GM12891 (cell line): ENCODE measurements around the gene PRSS57.

Source experiments
- DNase-seq: peaks from one replicate; pipeline ENCODE4 v3.0.0; 2011; ENCODE audit warnings: low spot score; ENCODE audit not compliant: insufficient read length
- FAIRE-seq: peaks from 2 replicates; lab custom pipeline; 2011; peaks lifted over from hg19 to GRCh38; lab: Jason Lieb, UNC
- PAX5 ChIP-seq: IDR thresholded peaks from 2 replicates; pipeline ENCODE4 v1.6.1; 2011; ENCODE audit warnings: low read length, moderate library complexity, mild to moderate bottlenecking; ENCODE audit not compliant: insufficient read depth, severe bottlenecking
- POLR2A ChIP-seq: IDR thresholded peaks from 2 replicates; pipeline ENCODE4 v1.6.1; 2011; ENCODE audit warnings: low read depth, low read length, control low read depth
- POLR2AphosphoS5 ChIP-seq: IDR thresholded peaks from 2 replicates; pipeline ENCODE4 v1.6.1; 2011; ENCODE audit warnings: low read depth, low read length, control low read depth
- POU2F2 ChIP-seq: IDR thresholded peaks from 2 replicates; pipeline ENCODE4 v1.6.1; 2011; ENCODE audit warnings: low read depth, mild to moderate bottlenecking, control low read depth, low read length, moderate library complexity
- SPI1 ChIP-seq: IDR thresholded peaks from 2 replicates; pipeline ENCODE4 v1.6.1; 2011; ENCODE audit warnings: low read depth, low read length, control low read depth
- TAF1 ChIP-seq: IDR thresholded peaks from 2 replicates; pipeline ENCODE4 v1.6.1; 2011; ENCODE audit warnings: low read depth, low read length, control low read depth

Gene PRSS57

DNA sequence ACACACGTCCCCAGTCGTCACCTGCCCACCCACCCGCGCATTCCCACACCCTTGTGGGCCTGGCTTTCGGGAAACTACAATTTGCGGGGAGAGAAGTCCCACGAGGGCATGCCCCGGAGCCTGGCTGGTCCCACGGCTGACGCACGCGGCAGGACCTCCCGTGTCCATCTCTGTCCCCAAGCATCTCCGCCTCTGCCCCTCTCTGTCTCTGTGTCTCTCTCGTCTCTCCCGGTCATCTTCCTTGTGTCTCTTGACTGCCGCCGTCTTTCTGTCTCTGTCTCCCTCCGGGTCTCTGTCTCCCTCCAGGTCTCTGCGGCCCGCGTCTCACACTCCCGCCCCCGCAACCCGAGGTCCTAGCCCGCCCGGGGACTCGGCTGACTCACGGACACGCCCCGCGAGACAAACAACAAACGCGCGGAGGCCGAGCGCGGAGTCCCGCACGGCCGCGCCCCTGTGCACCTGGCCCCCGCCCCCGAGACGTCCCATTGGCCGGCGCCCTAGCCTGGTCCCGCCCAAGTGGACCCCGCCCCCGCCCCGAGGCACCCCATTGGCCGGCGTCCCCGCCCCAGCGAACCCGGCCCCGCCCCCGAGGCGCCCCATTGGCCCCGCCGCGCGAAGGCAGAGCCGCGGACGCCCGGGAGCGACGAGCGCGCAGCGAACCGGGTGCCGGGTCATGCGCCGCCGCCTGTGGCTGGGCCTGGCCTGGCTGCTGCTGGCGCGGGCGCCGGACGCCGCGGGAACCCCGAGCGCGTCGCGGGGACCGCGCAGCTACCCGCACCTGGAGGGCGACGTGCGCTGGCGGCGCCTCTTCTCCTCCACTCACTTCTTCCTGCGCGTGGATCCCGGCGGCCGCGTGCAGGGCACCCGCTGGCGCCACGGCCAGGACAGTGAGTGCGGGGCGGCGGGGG, 55.7 kb downstream of the PRSS57 start, which contains the start of gene FGF22:
Gene FGF22 (plus strand): TSS at position 627 of the 908 bp plus-strand sequence. CDS start 47 bp downstream, at position 674.
- TF ChIP-seq PAX5 = no peak
- no peak for TF ChIP-seq SPI1
- TF ChIP-seq POLR2AphosphoS5 = no peak
- TF ChIP-seq POLR2A = no peak
- no peak for TF ChIP-seq POU2F2
- peak; percentile 98 for DNase-seq
- peak; percentile 65 for FAIRE-seq

DNA sequence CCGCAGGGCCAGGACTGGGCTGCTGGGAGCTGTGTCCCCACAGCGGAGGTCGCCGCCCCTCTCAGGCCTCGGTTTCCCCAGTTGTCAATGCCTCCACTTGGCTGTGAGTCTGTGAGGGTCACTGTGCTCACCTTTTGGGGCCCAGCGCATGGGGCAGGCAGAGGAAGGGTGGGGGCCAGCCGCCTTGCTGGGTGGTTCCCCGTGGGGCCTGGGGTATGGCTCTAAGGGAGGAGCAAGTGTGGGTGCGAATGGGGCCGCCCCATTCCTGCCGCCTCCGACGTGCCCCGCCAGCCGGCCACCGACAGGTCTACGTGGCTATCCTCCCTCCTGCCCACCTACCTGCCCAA, 56.4 kb downstream of the PRSS57 start:
- DNase-seq (no peak), FAIRE-seq (no peak)
- TF ChIP-seq POLR2AphosphoS5 (no peak), TAF1 (no peak), PAX5 (no peak), POLR2A (no peak), POU2F2 (no peak), SPI1 (no peak)
